ENCODE results near the gene RAB40B. TPM values are rescaled to one million over a fixed set of nuclear protein-coding genes. Genes with fewer than 3 reads are reported as not detected.
"Not testable (repeated sequence)": the region's sequence is repeated elsewhere in the genome, so short reads cannot be mapped to it uniquely, and the experiment has no call there.

RAB40B gene, protein sequence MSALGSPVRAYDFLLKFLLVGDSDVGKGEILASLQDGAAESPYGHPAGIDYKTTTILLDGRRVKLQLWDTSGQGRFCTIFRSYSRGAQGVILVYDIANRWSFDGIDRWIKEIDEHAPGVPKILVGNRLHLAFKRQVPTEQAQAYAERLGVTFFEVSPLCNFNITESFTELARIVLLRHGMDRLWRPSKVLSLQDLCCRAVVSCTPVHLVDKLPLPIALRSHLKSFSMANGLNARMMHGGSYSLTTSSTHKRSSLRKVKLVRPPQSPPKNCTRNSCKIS
- 26.6 and 45.5 TPM in 2 replicates for total RNA-seq
- polyA plus RNA-seq (2012) = 28.5 TPM

DNA sequence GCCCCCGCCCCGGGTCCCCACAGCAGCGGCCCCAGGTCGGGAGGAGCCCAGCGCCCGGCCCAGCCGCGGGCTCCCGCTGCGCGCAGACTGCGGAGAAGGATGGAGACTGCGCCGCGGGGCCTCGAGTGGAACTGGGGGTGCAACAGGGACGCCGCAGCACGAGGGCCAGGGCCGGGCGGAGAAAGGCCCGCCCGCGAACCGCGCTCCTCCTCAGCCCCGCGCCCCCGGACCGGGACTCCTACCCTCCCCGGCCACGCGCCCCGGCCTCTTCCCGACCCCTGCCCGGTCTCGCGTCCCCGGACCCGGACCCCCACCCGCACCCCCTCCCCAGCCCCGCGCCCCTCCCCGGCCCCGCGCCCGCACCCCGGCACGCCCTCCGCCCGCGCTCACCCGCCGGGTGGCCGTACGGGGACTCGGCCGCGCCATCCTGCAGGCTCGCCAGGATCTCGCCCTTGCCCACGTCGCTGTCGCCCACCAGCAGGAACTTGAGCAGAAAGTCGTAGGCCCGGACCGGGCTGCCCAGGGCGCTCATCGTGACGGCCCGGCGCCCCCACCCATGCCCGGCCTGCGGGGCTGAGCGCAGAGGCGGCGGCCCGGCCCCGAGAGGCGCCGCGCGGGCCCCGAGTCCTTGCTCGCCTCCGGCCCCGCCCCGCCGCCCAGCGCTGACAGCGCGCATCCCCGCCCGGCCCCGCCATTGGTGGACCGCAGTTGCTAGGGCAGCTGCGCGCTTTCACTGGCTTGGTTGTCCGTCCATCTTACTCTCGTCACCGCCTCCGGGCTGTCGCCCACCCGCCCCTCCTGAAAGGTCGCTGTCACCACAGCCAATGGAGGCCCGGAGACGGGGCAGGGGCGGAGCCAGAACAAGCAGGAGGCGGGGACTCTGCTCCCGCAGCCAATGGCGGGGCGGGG, at the start of gene RAB40B:
Gene RAB40B, minus strand, starts transcription at position 634 of the 909 bp plus-strand sequence. Its CDS starts 102 bp downstream, at position 532.
- DNase-seq (ENCODE audit: low read depth) = peak; percentile 98

- DNase-seq (ENCODE audit: low read depth) = no peak
Observed at GRCh38 chr17:82745524-82745923, 47.0 kb upstream of the RAB40B start.

DNA sequence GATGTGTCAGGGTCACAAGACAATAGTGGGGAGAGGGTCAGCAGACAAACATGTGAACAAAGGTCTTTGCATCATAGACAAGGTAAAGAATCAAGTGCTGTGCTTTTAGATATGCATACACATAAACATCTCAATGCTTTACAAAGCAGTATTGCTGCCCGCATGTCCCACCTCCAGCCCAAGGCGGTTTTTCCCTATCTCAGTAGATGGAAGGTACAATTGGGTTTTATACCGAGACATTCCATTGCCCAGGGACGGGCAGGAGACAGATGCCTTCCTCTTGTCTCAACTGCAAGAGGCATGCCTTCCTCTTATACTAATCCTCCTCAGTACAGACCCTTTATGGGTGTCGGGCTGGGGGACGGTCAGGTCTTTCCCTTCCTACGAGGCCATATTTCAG, 46.2 kb upstream of the RAB40B start:
- not testable (repeated sequence) for DNase-seq (ENCODE audit: low read depth)

DNA sequence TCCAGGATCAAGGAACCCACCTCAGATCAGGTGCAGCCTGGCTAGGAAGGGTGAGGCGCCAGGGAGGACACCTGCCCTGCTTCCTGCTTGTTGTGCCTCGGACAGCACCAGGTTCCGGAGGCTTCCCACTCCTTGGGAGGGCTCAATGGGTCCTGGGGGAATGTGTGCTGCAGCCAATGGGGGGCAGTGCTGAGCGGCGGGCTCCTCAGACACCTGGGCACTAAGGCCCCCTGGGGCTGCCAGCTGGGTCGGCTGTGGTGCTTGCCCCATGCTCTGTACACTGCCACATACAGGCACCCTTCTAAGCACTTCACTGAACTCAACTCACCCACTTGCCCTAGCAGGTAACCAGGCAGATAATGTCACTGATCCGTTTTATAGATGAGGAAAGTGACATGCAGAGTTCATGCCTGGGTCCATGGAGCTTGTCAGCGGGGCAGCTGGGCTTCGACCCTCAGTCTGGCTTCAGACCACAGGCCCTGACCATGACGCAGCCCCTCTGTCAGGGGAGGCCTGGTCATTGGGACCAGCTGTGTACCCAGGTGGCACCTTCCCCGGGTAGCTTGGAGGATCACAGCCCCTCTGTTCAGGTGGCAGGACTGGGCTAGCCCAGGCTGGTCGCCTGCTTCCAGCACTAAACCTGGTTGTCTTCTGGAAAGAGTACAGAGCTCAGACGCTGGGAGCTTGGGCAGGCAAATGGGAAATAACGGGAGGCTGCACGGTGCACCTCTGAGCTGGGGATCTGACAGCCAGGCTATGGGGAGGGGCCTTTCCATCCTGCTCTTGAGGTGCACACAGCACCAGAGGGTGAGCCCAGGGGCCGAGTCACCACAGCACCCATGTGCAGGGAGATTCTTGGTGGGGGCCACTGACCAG, 45.1 kb upstream of the RAB40B start:
- no peak for DNase-seq (ENCODE audit: low read depth)

DNA sequence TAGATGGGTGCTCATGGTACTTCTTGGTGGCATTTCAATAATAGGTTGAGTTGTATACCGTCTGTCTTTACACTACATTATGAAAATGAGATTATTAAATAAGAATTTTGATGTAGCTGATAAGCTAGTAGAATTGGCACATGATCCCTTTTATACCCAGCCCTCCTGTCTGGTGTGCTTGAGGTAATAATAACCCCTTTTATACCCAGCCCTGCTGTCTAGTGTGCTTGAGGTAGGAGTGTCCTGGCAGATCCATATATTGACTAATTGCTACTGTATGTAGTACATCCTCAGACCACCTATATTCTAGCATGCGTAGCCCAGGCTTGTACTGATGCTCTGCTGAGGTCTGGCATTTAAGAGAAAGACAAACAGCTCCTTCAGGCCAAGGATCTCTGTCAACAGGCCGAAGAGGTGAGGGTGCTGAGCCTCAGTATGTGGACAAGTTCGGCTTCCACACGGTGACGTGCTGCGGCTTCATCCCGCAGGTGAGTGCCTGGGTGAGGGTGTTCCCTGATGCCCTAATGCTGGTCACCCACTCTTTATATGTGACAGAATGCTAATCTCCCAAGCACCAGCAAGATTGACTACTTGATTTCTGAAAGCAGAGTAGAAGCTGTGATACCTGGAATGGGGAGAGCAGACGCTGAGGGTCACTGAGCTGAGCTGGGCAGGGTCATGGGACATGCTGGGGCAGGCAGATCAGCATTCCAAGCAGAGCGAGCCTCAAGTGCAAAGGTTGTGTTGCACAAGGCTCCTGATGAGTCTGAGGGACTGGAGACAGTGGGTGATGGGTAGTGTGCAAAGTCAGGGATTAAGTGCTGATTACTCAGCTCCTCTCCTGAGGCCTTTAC, 42.6 kb upstream of the RAB40B start:
- DNase-seq (ENCODE audit: low read depth) = no peak

DNA sequence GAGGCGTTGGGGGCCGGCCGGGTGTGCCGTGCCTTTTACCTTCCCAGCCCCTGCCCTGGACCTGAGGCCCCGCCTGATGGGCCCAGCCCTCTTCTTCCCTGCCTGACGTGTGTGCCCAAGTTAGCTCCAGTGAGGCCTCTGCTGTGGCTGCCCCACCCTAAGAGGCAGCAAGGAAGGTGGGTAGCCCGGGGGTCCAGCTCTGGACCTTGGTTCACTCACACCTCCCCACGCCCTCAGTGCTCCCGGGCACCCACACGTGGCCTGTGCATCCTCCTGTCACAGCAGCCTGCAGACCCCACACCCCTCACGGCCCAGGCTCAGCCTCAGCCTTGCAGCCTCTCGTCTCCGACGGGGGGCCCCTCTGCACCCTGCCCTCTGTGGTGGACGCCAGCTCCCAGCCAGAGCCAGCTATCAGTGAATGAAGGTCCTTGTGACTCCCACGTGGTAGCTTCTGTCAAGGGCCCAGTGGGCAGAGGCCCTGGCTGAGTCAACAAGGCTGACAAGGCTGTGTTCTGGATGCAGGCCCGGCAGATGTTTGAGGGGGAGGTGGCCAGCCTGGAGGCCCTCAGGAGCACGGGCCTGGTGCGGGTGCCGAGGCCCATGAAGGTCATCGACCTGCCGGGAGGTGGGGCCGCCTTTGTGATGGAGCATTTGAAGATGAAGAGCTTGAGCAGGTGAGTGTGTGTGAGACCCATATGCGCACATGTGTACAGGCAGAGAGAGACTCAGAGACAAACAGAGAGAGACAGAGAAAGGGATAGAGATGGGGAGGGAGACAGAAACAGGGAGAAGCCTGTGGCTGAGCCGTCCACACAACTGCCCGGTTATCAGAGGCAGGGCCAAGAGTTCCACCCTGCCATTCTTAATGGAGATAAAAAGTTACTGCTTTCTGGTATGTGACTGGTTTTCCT, 39.7 kb upstream of the RAB40B start:
- DNase-seq (ENCODE audit: low read depth) = no peak

- no peak for DNase-seq (ENCODE audit: low read depth)
Observed at GRCh38 chr17:82736511-82737185, 38.1 kb upstream of the RAB40B start.

GRCh38 chr17:82734987-82735866, 36.7 kb upstream of the RAB40B start, which contains the start of gene FN3K:
Gene FN3K, plus strand, starts transcription at chr17:82735615. Its CDS starts 22 bp downstream, at chr17:82735637.
- peak; percentile 25 for DNase-seq (ENCODE audit: low read depth)

DNA sequence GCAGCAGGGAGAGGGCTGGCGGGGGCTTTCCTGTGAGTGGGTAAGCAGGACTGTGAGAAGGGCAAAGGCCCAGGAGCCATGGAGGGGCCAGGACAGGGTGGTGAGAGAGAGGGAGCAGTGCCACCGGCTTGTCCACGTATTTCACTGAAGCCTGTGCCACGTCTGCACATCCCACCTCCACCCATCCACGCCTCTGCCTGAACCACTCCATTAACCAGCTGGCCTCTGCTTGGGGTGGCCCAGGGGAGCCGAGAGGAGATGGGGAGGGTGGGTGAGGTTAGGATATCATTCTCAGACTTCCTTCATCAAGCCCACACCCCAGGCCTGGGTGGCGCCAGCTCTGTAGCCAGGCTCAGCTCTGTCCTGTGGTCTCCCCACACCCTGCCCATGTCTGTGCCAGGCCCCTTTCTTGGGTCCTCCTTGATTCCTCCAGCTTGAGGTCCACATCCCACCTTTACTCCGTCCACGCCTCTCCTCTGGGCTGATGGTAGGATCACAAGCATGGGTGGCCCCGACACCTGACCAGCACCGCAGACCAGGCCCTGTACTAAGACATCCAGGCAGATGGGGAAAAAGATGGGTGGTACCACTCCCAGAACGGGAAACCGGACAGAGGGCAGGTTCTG, 33.7 kb upstream of the RAB40B start:
- no peak for DNase-seq (ENCODE audit: low read depth)

- DNase-seq (ENCODE audit: low read depth) = no peak
Observed at GRCh38 chr17:82729479-82730260, 31.2 kb upstream of the RAB40B start.

- DNase-seq (ENCODE audit: low read depth) = no peak
Observed at GRCh38 chr17:82726427-82726826, 27.9 kb upstream of the RAB40B start.

DNA sequence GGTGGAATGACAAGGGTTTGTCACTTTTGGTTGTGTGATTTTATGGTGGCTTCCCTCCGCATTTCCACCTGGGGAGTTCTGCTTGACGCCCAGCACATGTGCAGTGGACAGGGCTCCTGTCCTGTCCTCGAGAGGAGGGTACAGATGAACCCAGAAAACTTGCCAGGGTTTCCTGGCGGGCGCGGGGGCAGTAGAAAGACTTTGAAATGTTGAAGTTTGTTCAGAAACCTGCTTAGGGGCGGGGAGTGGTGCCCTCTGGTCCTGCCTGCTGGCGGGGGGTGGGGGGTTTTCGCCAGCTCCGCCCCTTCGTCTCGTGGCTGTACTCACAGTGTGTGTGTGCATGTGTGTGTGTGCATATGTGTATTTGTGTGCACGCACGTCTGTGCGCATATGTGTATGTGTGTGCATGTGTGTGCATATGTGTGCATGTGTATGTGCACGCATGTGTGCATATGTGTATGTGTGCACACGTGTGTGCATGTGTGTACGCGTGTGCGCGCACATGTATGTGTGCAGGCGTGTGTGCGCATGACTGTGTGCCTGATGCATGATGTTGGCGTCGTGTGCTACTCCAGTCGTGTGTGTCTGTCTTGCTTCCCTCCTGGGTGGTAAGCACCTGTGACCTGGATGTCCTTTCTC, 24.8 kb upstream of the RAB40B start:
- DNase-seq (ENCODE audit: low read depth) = no peak

DNA sequence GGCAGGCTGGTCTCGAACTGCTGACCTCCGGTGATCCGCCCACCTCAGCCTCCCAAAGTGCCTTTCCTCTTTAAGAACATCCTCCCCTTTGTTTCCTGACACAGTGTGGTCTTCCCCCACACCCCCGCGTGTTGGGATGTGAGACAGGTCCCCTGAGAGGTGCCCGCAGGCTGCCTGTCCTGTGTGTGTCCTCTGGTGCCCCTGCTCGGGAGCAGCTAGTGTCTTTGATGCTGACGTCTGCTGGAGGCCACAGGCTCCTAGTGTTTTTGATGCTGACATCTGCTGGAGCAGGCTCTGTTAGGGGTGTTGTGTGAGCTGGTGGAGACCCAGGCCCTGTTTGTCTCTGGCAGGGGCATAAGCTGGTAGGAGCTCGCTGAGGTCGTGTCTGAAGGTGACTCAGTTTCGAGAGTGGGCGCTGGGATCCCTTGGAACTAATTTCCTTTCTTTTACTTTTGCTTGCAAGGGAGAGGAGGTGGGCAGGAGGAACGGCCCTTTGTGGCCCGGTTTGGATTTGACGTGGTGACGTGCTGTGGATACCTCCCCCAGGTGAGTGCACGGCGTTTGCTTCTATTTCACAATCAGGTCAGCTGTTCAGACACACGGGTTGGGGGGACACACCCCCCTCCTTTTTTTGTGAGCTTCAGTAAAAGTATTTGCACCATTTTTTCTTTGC, 24.0 kb upstream of the RAB40B start:
- no peak for DNase-seq (ENCODE audit: low read depth)

GRCh38 chr17:82720204-82720603, 21.7 kb upstream of the RAB40B start:
- DNase-seq (ENCODE audit: low read depth) = no peak

DNA sequence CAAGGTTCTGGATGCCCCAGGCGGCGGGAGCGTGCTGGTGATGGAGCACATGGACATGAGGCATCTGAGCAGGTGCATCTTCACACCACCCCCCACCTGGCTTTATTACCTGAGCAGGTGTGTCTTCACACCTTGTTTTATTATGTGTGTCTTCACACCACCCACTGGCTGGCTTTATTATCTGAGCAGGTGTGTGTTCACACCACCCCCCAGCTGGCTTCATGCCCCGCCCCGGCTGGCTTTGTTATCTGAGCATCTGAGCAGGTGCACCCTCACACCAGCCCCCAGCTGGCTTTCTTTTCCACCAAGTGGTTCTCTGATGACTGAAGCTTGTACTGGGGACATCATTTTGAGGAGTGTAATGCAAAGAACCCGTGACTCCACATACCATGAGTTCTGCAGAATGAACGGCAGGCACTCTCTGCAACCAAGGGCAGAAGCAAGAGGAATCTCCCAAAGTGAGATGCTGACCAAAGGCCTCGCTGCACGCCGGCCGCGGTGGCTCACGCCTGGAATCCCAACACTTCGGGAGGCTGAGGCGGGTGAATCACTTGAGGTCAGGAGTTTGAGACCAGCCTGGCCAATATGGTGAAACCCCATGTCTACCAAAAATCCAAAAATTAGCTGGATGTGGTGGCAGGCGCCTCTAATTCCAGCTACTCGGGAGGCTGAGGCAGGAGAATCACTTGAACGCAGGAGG, 20.6 kb upstream of the RAB40B start:
- peak; percentile 36 for DNase-seq (ENCODE audit: low read depth)

Data from myocyte (in vitro differentiated cells).